GM23338 (cell line): ENCODE measurements around the gene CMC4.

Experiments
- CREB1 ChIP-seq: fragments of 250-450 bp; sonication (Bioruptor Pico); IDR thresholded peaks from 2 replicates; pipeline ENCODE4 v1.5.0; 2020; ENCODE audit warnings: low read depth, mild to moderate bottlenecking, moderate library complexity
- CTCF ChIP-seq, 2 experiments: fragments of 200-600 bp in 1 of 2; sonication (generic) in 1 of 2; conservative IDR thresholded peaks; 2 replicates each; pipeline versions ENCODE4 v1.5.1 to v1.6.1; 2016 to 2017; ENCODE audit warnings: antibody characterized with exemption in 2 of 2, low read depth in 2 of 2, mild to moderate bottlenecking in 2 of 2, moderate library complexity in 1 of 2
- EZH2 ChIP-seq: fragments of 200-600 bp; sonication (generic); IDR thresholded peaks from one replicate; pipeline ENCODE4 v1.8.0; 2017; ENCODE audit warnings: antibody characterized with exemption, mild to moderate bottlenecking, low read depth; ENCODE audit not compliant: unreplicated experiment
- EZH2phosphoT487 ChIP-seq: fragments of 200-600 bp; sonication (generic); IDR thresholded peaks from one replicate; pipeline ENCODE4 v1.8.1; 2018; ENCODE audit warnings: antibody characterized with exemption; ENCODE audit not compliant: unreplicated experiment
- JUNB ChIP-seq: IDR thresholded peaks from one replicate; pipeline ENCODE4 v1.6.1; 2016; ENCODE audit warnings: antibody characterized with exemption; ENCODE audit not compliant: unreplicated experiment
- NANOG ChIP-seq: IDR thresholded peaks from 2 replicates; pipeline ENCODE4 v1.6.1; 2016; ENCODE audit warnings: antibody characterized with exemption, borderline replicate concordance
- REST ChIP-seq: IDR thresholded peaks from one replicate; pipeline ENCODE4 v1.6.1; 2018; ENCODE audit warnings: antibody characterized with exemption; ENCODE audit not compliant: unreplicated experiment
- ZNF114 ChIP-seq: fragments of 250-450 bp; sonication (Bioruptor Pico); IDR thresholded peaks from 2 replicates; pipeline ENCODE4 v1.5.0; 2020; ENCODE audit warnings: mild to moderate bottlenecking, moderate library complexity

GRCh38 chrX:155046811-155047528 lies 24.0 kb downstream of the CMC4 start:
- TF ChIP-seq JUNB (no peak), CTCF (conservative IDR thresholded peaks at IDR 0.05; ENCODE audit: low read depth in 2 of 2) (no peak), NANOG (no peak), ZNF114 (no peak), EZH2phosphoT487 (no peak), EZH2 (no peak), REST (no peak), CREB1 (CRISPR knock-in tag) (no peak)
